ENCODE data around the gene SCFD1.

- TF ChIP-seq CTCF (IDR thresholded peaks at IDR 0.05) = no peak
- TF ChIP-seq POLR2A (IDR thresholded peaks at IDR 0.05) = no peak
Measured at GRCh38 chr14:30608533-30609006, 13.5 kb upstream of the SCFD1 start.

Data from gastroesophageal sphincter (tissue), 3 donors.